GM21737 (cell line): ENCODE data around the gene NTM.

Source experiments
- ATAC-seq: cut with Tn5 transposase; IDR thresholded peaks from one replicate; pipeline ENCODE4 v1.9.1; 2021; ENCODE audit warnings: mild to moderate bottlenecking, moderate library complexity; ENCODE audit not compliant: unreplicated experiment

The NTM gene

DNA sequence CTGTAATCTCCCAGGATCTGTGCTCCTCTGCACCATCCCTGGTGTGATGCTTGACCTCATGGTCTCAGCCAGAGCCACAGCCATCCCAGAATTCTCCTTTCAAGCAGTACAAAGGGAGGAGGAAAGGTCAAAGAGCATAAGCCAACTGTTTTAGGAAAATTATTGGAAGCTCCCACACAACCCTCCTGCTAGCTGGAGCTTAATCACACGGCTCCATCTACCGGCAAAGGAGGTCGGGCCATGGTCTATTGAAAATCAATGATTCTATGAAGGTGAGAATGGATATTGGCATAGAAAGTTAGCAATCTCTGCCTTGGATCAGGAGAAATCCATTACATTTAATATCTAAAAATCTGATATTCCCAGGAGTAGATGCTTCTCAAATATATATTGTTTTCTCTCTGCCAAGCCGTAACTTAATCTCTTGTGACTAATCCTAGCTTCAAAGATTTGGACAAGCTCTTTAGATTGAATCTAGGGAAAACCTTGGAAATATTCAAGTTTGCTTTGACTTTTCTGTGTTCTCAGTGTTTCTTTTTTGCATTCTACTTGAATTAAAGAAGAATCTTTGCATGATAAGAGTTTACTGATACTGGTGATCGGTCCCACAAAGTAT is 259.6 kb downstream of the NTM start:
- ATAC-seq, result no peak

DNA sequence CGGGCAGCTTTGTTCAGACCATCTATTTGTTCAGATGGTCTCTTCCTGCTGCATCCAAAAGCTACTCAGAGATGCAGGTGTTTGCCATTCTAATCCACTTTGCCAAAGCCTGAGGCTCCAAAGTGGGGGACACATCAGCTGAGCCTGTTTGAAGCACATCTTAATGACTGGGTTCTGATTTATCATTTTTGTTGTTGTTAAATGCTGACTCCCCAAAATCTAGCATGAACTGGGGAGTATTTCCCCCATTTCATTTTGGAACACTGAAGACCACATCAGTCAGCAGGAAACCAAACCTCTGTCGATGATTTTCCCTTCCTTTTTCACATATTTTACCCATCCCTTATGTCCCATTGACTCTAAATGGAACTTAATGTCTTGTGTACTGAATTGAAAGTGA is 262.6 kb downstream of the NTM start:
- no peak for ATAC-seq

DNA sequence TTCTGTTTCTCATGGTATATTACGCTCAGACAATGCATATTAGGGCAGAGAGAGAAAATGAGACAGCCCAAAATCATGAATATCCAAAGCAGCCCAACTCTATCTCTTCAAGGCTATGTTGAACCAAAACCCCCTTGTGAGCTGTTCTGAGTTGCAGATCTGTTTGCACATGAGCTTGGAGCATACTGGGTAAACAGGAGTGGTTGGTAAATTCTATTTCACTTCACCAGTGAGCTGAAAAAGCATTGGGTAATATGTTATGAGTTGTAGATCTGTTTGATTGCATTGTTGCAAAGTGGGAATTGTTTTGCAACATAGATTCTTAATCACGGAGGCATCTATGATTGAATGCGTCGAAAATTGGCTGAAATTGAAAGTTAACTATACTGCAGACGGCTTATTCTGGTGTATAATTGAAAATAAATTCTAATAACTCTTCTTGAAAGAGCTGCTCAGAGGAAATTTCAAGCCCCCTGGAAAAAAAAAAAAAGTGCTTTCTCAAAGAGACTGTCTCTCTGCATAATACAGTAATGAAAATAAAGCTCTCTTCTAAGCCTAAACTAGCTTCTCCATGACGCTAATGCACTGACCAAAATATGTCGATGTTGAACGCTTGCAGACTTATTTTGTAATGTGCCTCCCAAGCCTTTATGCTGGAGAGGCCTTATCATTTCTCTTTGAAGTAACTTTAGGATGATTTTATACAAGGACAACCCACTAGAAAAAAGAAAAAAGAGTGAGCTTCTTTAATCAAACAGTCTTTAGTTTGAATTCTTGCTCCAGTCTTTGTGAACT is 263.7 kb downstream of the NTM start:
- no peak for ATAC-seq

DNA sequence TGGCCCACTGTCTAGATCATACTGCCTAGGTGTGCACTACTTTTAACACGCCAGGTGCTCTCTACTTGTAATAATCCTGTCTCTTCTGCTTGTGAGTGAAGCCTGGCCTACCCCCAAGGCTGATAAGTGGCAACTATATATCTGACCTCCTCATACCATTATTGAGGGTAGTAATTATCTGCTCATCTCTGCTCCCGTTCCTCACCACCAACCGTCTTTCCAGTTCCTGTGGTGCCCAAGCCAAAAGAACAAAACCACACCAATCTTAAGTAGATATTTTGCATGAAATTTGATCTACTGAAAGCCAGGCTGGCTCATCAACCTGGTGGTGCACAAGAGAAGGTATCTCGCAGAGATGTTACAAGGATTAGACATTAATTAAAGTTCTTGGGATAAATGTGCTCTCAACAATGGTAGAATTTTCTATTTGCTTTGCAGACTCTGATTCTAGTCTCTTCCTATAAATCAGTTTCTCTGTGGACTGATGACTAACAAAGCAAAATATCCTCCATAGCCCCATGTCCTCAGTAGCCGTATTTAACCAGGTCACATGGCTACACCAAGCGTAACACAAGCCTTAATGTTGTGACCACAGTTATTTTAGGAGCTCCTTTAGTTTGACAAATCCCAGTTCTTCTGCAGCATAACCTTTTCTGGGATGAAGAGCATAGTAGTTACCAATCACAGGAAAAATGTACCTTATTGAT is 267.2 kb downstream of the NTM start:
- no peak for ATAC-seq

DNA sequence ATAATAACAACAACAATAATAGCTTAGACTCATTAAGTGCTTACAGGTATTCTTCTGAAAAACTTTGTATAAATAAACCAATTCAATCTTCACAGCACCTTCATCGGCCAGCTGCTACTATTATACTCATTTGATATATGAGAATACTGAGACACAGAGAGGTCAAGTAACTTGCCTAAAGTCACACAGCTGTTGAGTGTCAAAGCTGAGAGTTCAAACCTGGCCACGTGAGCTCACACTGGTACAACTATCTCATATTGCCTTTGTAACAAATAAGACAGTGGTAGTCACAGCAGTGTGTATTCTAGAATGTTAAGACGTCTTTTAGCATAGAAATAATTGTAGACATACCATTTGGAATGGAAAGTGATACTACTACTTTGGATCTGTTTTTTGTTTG is 268.5 kb downstream of the NTM start:
- no peak for ATAC-seq

DNA sequence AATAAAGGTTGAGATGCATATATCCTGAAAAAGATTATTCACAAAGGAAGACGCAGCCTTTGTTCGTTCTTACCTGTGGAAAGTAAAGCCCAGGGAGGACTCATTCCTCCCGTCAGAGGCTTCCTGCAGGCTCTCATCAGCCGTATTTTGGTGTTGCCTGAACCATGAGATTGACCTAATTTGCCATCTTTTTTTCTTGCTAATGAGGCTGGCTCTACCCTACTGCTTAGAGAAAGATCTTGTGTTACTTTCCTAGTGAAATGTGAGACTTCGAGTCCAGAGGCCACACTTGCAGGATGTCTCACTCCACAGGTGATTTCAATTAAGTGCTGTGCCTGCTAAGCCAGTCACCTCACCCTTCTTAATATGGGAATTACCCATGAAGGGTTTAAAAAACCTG is 269.9 kb downstream of the NTM start:
- no peak for ATAC-seq

DNA sequence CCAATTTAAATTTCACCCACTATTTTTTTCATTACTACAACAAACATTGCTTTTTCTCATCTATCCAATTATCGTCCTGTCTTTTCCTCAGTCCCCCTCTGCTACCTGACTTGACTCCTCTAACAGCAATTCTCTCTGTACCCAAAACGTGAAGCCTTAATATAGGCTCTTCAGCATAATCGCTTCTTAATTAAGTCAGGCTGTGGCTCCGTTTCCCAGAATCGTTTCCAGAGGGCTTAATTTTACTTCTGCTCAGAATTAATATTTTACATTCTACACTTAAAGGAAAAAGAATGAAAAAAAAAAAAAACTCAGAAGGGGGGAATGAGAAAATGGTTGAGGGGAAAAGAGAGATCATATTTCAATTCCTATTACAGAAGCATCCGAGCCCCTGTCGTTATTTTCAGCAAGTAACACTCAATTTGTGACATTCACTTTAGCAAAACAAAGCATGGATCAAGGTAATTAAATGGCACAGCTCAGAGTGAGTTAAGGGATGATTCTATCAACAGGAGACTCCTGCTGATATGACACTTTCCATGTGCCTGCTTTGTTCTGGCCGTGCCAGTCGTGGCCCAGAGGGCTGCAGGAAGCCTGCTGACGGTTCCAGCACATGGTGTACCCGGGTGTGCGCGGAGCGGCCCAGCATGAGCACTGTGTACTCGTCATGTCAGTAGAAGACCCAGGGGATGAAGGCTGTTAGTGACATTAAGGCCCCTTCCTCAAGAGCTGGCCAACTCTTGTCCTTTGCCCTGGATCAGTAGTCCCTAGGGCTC is 272.5 kb downstream of the NTM start:
- no peak for ATAC-seq

DNA sequence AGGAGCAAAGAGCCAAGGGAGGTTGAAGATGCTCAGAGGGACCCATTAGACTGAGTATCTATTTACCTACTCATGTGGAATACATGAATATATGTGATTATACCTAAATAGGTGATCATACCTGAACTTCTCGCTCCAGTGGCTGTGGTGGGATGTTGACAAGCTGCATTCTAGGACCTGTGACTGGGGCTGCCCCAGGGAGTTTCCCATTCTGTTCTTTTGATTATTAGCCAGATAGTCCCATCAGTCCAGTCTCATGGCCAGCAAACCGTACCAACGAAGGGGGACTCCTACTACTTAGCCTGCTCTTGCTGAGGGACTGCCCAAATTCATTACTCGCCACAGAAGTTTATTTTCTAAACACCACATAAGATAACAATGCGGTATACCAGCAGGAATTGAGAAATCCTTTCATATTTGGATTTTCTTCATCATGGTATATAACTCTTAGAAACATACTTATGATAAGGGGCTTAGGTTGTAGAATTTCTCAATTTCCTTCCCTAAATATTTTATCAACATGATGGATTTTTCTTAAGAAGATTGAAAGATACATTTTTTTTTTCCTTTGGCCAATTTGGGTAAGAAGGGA is 273.9 kb downstream of the NTM start:
- ATAC-seq, result peak; percentile 59

DNA sequence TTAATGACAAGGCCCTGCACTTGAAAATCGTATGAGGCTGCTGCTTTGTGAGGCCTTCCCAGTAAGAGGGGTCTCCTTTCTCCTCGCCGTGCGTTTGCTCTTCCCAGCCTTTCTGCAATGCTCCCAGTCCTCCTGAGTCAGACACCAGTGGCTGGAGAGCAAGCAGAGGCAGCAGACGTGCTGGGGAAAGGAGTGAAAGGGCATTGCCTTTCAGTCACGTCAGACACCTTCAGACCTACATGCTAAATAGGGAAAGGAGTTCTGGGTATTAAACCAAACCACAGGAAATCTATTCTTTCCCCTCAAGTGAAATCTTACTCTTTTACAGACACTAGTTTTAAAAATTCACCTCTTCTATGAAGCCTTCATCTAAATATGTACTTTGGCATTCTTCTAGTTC is 274.8 kb downstream of the NTM start:
- no peak for ATAC-seq

DNA sequence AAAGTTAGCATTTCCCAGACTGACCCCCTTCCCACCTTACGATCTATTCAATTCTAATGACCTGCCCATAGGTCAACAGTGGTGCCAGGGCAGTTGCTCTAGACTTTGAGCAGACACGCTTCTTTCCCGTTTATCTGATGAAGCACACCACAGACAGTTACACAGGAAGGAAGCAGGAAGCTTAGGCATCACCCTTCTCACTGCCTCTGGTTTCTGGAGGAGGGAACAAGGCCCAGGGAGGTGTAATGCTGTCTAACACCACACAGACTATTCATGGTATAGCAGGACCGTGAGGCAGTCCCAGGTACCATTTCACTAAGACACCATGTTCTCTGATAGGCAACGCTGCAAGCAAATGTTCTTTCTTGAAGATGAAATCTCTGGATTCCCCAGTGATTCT is 279.4 kb downstream of the NTM start:
- ATAC-seq, result no peak

DNA sequence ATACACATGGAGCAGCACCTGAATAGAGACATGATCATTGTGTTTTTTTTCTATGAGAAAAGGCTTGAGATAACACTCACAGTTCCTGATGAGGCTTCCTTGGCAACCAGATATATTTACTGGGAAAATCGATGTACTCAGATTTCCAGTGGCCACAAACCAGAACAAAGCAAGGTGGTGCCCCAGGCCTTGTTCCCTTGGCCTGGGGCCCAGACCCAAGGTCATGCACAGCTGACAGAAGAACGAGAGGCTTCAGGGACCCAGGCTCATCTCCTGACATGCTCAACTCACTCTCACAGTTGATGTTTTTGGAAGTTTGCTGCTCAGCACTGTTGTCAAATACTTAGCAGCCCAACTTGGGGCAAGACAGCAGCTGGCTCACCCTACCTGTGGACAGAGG is 281.8 kb downstream of the NTM start:
- ATAC-seq, result no peak

DNA sequence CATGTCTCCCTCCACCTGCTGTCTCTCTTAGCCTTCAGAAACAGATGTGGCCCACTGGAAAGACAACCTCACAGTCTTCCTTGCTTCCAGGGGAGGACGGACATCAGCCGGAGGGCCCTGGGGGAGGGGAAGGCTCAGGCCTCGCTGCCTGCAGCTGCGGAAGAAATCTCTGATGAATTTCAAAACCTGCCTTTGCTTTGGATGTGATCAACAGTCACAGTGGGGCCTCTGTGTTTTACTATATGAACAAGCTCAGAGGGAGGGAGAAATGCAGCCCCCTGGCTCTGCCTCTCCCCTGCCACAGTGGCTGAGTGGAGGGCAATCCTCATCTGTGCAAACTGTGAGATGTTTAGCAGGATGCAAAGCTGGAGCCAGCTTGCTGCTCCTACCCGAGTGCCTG is 282.8 kb downstream of the NTM start:
- ATAC-seq, result no peak

DNA sequence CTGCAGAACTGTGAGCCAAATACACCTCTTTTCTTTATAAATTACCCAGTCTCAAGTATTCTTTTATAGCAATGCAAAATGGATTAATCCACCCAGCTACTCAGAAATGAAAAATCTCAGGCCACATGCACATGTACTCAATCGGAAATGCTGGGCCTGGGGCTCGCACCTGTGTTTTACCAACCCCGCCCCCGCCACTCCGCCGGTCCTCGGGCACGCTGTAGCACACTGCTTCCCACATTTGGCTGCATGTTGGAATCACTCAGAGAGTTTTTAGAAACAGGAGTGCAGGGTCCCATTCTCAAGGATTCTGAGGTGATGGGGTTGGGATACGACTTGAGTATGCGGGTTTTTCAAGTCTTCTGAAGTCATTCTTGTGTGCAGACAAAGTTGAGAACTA is 284.4 kb downstream of the NTM start:
- no peak for ATAC-seq

DNA sequence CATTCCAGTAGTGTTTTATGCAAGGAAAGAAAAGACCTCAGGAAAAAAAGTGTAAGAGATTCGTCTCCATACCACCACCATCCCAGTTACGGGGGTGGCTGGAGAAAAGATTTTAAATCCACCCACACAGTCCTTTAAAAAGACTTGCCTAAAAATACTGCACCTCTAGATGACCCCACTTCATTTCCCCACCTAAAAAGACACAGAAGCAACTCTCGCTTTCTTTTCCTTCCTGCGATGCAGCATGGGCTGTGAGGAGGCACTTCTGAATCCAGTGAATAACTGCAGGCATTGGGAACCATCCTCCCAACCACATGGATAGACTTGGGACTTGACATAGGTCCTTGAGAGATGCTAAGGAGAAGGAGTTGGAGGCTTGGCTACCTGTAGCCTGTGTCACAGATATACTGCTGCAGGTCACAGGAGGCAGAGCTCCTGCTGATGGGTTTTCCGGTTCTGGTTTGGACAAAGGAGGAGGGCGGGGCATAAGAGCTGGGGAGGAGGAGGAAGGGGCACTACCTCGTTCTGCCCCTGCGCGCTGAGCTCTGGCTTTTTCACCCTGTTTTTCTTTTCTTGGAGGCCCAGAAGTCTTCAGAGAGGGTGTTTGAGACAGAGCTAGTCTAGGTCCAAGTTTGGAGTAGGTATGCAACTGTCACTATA is 285.9 kb downstream of the NTM start:
- ATAC-seq, result no peak

DNA sequence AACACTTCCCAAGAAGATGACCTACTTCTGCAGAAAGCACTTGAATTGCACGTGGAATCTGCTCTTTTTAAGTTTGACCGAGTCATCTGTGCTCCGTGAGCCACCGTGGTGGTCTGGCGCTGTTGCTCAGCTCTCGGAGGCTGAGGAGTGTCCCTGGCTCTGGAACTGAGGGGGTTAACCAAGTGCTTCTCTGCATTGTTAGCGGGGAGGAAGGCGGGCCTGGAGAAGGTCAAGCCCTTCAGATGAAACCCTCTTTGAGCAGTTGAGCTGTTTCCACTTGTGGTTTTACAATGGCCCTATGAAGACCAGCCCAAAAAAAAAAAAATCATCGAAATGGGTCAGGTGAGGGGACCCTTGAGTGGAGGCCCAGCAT is 286.4 kb downstream of the NTM start:
- ATAC-seq, result no peak

DNA sequence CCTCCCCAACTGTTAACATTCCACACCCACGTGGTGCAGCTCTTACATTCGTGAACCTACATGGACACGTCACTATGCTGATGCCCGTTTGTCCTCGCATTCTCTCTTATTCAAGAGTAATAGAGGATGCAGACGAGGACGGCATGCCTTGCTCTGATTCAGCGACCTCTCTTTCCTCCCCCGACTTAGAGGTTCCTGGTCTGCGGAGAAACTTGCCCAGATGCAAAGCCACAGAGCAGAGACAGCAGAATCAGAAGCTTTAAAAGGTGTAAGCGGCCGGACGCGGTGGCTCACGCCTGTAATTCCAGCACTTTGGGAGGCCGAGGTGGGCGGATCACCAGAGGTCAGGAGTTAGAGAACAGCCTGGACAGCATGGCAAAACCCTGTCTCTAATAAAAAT is 288.0 kb downstream of the NTM start:
- ATAC-seq, result no peak

DNA sequence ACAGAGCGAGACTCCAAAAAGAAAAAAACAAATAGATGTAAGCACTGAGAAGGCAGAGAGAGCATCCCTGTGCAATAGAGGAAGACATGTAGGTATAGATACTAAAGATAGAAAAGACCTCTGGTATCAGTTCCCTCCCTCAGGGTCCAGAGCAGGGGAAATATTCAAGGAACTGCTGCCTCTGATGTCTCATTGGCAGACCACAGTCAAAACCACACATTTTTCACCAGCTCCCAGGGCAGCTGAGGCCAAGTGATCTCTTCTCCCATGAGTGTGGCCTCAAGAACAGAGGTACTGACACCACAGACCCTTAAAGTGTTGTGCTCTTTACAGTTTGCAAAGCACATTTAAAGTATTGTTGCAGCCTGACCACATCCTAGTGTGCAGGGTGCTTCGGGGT is 288.5 kb downstream of the NTM start:
- ATAC-seq, result peak; percentile 75

DNA sequence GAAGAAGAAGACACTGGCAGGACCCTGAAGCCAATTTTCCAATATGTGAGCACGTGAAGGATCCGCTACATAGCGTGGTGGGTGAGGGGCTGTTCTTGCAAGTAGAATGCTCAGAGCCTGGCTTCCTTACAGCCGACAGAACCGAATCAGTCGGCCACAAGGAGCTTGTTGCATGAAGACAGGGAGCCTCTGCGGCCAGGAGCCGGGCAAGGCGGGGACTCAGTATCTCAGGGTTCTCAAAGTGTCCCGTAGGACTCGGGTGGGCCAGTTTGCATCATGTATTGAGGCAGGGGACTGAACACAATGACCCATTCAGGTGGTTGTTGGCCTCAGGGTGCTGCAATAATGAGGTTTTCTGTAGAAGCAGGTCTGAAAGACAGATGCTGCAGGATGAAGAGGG is 289.5 kb downstream of the NTM start:
- ATAC-seq, result no peak

DNA sequence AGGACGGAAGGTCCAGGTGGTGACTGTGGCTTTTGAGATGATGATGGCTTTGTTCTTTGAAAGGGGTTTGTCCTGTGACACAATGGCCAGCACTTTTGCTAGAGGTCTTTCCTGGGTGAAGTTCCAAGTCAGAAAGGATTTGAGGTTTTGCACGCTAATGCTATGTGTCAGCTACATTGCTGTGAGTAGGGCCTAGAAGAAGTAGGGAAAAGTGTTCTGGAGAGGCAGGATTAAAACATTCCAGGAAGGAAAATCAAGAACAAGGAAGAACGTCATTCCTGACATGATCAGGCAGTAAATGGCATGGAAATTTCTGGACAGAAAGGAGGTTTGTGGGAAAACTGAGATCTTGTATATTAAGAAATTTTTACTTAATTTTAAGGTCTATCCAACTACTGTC is 290.7 kb downstream of the NTM start:
- no peak for ATAC-seq

DNA sequence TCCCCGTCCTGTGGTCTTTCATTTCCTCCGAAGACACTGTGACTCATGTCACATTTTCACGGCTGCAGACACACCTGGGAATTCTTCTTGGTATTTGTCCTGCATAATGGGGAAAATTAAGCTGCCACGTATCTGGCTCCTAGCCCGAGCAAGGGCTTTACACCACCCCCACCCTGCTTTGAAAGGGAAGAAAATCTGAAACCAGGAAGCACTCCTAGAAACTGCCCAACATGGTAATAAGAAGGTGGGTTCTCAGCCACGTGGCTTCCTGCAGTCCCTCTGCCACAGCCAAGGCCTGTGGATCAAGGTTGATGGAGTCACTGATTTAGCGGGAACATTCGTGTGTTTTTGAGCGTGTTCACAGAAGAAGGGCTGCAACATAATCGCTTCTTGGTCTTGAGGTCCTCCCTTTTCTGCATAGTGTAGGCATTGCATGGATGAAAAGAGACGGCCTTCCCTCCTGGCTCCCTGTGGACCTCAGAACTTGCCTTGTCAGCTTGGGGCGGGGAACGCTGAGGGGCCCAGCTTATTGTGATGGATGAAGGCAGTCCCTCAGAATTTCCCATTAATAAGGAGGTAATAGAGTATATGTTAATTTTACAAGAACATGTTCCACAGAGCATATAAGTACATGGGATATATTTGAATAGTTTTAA is 292.0 kb downstream of the NTM start:
- no peak for ATAC-seq
